Activated CD4-positive, alpha-beta T cell treated with anti-CD3 and anti-CD28 coated beads, Interleukin-2, amount 50 U/mL, for 48 hours (primary cell): ENCODE measurements around the gene UTP4.

Experiments
- DNase-seq, 2 experiments: peaks; one replicate each; pipeline ENCODE4 v3.0.0-alpha.2; 2020

Gene UTP4

GRCh38 chr16:69180011-69180338, 47.5 kb downstream of the UTP4 start:
- no peak for DNase-seq

GRCh38 chr16:69182730-69183416, 50.4 kb downstream of the UTP4 start:
- DNase-seq = no peak

GRCh38 chr16:69186642-69187445, 54.4 kb downstream of the UTP4 start, which contains the start of gene SNTB2:
TSS of gene SNTB2 (plus strand) at chr16:69187164. CDS start at chr16:69187167, 3 bp downstream.
- DNase-seq = peak; percentile 85 to 88

GRCh38 chr16:69187446-69188235, 55.2 kb downstream of the UTP4 start:
- DNase-seq = peak; percentile 53 to 60

- DNase-seq = peak; percentile 16 to 20
Observed at GRCh38 chr16:69188236-69188549, 55.7 kb downstream of the UTP4 start.

GRCh38 chr16:69188716-69189115, 56.3 kb downstream of the UTP4 start:
- DNase-seq = no peak

GRCh38 chr16:69190046-69190588, 57.7 kb downstream of the UTP4 start:
- no peak for DNase-seq

GRCh38 chr16:69190598-69190997, 58.1 kb downstream of the UTP4 start:
- DNase-seq = no peak

- DNase-seq = no peak
Observed at GRCh38 chr16:69191136-69191535, 58.7 kb downstream of the UTP4 start.

GRCh38 chr16:69193855-69194254, 61.4 kb downstream of the UTP4 start:
- no peak for DNase-seq

GRCh38 chr16:69194488-69194887, 62.0 kb downstream of the UTP4 start:
- DNase-seq = no peak

GRCh38 chr16:69195369-69196029, 63.0 kb downstream of the UTP4 start:
- no peak for DNase-seq

GRCh38 chr16:69197573-69197972, 65.1 kb downstream of the UTP4 start:
- no peak for DNase-seq

- DNase-seq = no peak
Observed at GRCh38 chr16:69199382-69199781, 66.9 kb downstream of the UTP4 start.

- no peak for DNase-seq
Observed at GRCh38 chr16:69201291-69201690, 68.8 kb downstream of the UTP4 start.

GRCh38 chr16:69201787-69202186, 69.3 kb downstream of the UTP4 start:
- DNase-seq = no peak

- DNase-seq = no peak
Observed at GRCh38 chr16:69204172-69204571, 71.7 kb downstream of the UTP4 start.

GRCh38 chr16:69209735-69210134, 77.3 kb downstream of the UTP4 start:
- DNase-seq = no peak

GRCh38 chr16:69217433-69217832, 85.0 kb downstream of the UTP4 start:
- DNase-seq = no peak
